HepG2 (cell line): Measurements from ENCODE around the gene IGIP. TPM values are rescaled to one million over a fixed set of nuclear protein-coding genes. Genes with fewer than 3 reads are reported as not detected.

Experiments
- CAMTA2 ChIP-seq: sonication (generic); formaldehyde crosslinking; IDR thresholded peaks from 2 replicates; pipeline ENCODE4 v1.4.0; 2020; ENCODE audit warnings: mild to moderate bottlenecking, missing genetic modification reagents, borderline replicate concordance
- CENPT ChIP-seq: sonication (generic); formaldehyde crosslinking; IDR thresholded peaks from 2 replicates; pipeline ENCODE4 v1.8.0; 2022; ENCODE audit warnings: low read depth, mild to moderate bottlenecking, moderate library complexity, missing genetic modification reagents
- CHD4 ChIP-seq: fragments of 200-600 bp; sonication (generic); IDR thresholded peaks from 2 replicates; pipeline ENCODE4 v1.7.0; 2017; ENCODE audit warnings: mild to moderate bottlenecking, low read length, borderline replicate concordance
- GATA4 ChIP-seq: sonication (generic); IDR thresholded peaks from 2 replicates; pipeline ENCODE4 v1.6.1; 2016; ENCODE audit warnings: antibody characterized with exemption, low read depth, borderline replicate concordance
- KAT7 ChIP-seq: IDR thresholded peaks from 2 replicates; pipeline ENCODE4 v1.6.1; 2018; ENCODE audit warnings: borderline replicate concordance, missing compliant biosample characterization
- PHF21A ChIP-seq: sonication (generic); formaldehyde crosslinking; IDR thresholded peaks from 2 replicates; pipeline ENCODE4 v1.5.0; 2020; ENCODE audit warnings: mild to moderate bottlenecking, missing genetic modification reagents
- SOX13 ChIP-seq, 3 experiments: fragments of 450-650 bp in 1 of 3; sonication (generic) in 1 of 3; formaldehyde crosslinking in 1 of 3; IDR thresholded peaks in 2 of 3; conservative IDR thresholded peaks in 1 of 3; 2 replicates each; pipeline versions ENCODE4 v1.5.0 to v1.6.1; 2016 to 2020; ENCODE audit warnings: antibody characterized with exemption in 1 of 3, mild to moderate bottlenecking in 1 of 3, missing compliant biosample characterization in 1 of 3, missing genetic modification reagents in 1 of 3, moderate library complexity in 1 of 3
- ZNF124 ChIP-seq: sonication (generic); formaldehyde crosslinking; IDR thresholded peaks from 2 replicates; pipeline ENCODE4 v1.4.0; 2020; ENCODE audit warnings: missing genetic modification reagents
- ZNF563 ChIP-seq: sonication (generic); formaldehyde crosslinking; IDR thresholded peaks from 2 replicates; pipeline ENCODE4 v1.8.0; 2022; ENCODE audit warnings: mild to moderate bottlenecking, moderate library complexity, missing genetic modification reagents
- ZNF607 ChIP-seq: sonication (generic); formaldehyde crosslinking; IDR thresholded peaks from 2 replicates; pipeline ENCODE4 v1.5.1; 2020; ENCODE audit warnings: missing genetic modification reagents, mild to moderate bottlenecking, borderline replicate concordance
- ZNF776 ChIP-seq: sonication (generic); formaldehyde crosslinking; IDR thresholded peaks from 2 replicates; pipeline ENCODE4 v1.4.0; 2020; ENCODE audit warnings: mild to moderate bottlenecking, missing genetic modification reagents
- ZSCAN22 ChIP-seq: sonication (generic); formaldehyde crosslinking; IDR thresholded peaks from 2 replicates; pipeline ENCODE4 v1.4.0; 2020; ENCODE audit warnings: mild to moderate bottlenecking, missing genetic modification reagents
- ZSCAN9 ChIP-seq: IDR thresholded peaks from 2 replicates; pipeline ENCODE4 v1.6.1; 2016; ENCODE audit warnings: borderline replicate concordance
- polyA plus RNA-seq, 8 experiments: library from polyadenylated mRNA; depleted of rRNA in 3 of 8; stranded (reverse) in 7 of 8; unstranded in 1 of 8; fragments of >200 nt; fragmentation: Illumina TruSeq in 4 of 8; extraction: Trizol in 4 of 8; gene quantifications; 2 replicates each; pipeline versions ENCODE4 v1.2.1 to v1.2.3, GENCODE V29; 2011 to 2016; ENCODE audit warnings: low read depth in 4 of 8, missing spikeins in 1 of 8, mixed read lengths in 1 of 8; ENCODE audit not compliant: insufficient read depth in 1 of 8
- total RNA-seq, 5 experiments: library from RNA; depleted of rRNA; stranded (reverse); fragments of >200 nt; fragmentation: Illumina TruSeq; extraction: Trizol; gene quantifications; 2 replicates each; pipeline ENCODE4 v1.2.3, GENCODE V29; 2016; ENCODE audit warnings: low read depth in 1 of 5
- TF ChIP-seq, protein P1 (sequence below): sonication (generic); formaldehyde crosslinking; IDR thresholded peaks from 2 replicates; pipeline ENCODE4 v1.5.1; 2020; ENCODE audit warnings: missing genetic modification reagents, mild to moderate bottlenecking, borderline replicate concordance
- TF ChIP-seq, protein P2 (sequence below): sonication (generic); formaldehyde crosslinking; IDR thresholded peaks from 2 replicates; pipeline ENCODE4 v1.4.0; 2020; ENCODE audit warnings: mild to moderate bottlenecking, missing genetic modification reagents, borderline replicate concordance
- TF ChIP-seq, protein P3 (sequence below): sonication (generic); formaldehyde crosslinking; conservative IDR thresholded peaks from 2 replicates; pipeline ENCODE4 v1.4.0; 2020; ENCODE audit warnings: missing genetic modification reagents
- TF ChIP-seq, protein P4 (sequence below): sonication (generic); formaldehyde crosslinking; IDR thresholded peaks from 2 replicates; pipeline ENCODE4 v1.4.0; 2020; ENCODE audit warnings: missing genetic modification reagents
- TF ChIP-seq, protein P5 (sequence below): IDR thresholded peaks from 2 replicates; pipeline ENCODE4 v1.6.1; 2016; ENCODE audit warnings: mild to moderate bottlenecking

The IGIP gene
- total and polyA plus RNA-seq, 2 of the 13 experiments (the other 11 are each of a cell fraction or from before 2014, with no cell fraction given): 1.7 to 2.1 TPM

DNA sequence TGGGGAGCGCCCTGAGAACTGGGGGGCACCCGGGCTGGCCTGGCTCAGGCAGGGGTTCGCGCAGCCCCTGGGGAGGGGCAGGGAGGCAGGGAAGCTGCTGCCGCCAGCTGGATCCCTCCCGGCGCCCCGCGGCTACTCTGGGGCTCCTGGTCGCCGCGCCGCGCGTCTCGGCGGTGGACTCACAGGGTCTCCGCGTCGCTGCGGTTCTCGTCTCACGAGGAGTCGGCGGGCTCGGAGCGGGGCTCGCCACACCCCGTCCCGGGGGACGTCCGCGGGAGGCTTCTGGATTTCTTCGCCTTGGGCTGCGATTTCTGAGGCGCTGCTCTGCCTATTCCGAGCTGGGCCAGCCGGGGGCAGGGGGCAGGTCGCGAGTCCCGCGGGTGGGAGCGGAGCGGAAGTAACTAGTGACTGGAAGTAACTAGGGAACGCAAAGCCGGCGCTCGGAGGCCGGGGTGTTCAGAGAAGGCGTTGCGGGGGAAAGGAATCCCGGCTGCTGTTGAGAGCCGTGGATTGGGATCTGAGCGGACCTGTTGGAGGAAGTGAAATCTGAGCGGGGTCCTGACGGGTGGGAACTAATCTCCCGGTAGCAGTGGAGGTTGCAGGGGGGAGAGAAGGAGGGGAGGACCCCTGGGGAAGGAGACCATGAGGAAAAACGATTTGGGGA lies 49.8 kb downstream of the IGIP start (continued):
- TF ChIP-seq, protein P1, sequence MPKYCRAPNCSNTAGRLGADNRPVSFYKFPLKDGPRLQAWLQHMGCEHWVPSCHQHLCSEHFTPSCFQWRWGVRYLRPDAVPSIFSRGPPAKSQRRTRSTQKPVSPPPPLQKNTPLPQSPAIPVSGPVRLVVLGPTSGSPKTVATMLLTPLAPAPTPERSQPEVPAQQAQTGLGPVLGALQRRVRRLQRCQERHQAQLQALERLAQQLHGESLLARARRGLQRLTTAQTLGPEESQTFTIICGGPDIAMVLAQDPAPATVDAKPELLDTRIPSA: no peak
- no peak for TF ChIP-seq ZSCAN9 (CRISPR knock-in tag)
- TF ChIP-seq GATA4: no peak
- TF ChIP-seq, protein P2, sequence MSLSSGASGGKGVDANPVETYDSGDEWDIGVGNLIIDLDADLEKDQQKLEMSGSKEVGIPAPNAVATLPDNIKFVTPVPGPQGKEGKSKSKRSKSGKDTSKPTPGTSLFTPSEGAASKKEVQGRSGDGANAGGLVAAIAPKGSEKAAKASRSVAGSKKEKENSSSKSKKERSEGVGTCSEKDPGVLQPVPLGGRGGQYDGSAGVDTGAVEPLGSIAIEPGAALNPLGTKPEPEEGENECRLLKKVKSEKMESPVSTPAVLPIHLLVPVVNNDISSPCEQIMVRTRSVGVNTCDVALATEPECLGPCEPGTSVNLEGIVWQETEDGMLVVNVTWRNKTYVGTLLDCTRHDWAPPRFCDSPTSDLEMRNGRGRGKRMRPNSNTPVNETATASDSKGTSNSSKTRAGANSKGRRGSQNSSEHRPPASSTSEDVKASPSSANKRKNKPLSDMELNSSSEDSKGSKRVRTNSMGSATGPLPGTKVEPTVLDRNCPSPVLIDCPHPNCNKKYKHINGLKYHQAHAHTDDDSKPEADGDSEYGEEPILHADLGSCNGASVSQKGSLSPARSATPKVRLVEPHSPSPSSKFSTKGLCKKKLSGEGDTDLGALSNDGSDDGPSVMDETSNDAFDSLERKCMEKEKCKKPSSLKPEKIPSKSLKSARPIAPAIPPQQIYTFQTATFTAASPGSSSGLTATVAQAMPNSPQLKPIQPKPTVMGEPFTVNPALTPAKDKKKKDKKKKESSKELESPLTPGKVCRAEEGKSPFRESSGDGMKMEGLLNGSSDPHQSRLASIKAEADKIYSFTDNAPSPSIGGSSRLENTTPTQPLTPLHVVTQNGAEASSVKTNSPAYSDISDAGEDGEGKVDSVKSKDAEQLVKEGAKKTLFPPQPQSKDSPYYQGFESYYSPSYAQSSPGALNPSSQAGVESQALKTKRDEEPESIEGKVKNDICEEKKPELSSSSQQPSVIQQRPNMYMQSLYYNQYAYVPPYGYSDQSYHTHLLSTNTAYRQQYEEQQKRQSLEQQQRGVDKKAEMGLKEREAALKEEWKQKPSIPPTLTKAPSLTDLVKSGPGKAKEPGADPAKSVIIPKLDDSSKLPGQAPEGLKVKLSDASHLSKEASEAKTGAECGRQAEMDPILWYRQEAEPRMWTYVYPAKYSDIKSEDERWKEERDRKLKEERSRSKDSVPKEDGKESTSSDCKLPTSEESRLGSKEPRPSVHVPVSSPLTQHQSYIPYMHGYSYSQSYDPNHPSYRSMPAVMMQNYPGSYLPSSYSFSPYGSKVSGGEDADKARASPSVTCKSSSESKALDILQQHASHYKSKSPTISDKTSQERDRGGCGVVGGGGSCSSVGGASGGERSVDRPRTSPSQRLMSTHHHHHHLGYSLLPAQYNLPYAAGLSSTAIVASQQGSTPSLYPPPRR (CRISPR knock-in tag): peak; percentile 7; the same call in 1 of the 2 replicates
- 0 out of 2 replicates have a peak, but pooled peaks have one; percentile 23 for TF ChIP-seq ZNF607 (CRISPR knock-in tag)
- TF ChIP-seq CHD4: no peak
- peak; percentile 20; the same call in 1 of the 2 replicates for TF ChIP-seq KAT7 (CRISPR knock-in tag)
- TF ChIP-seq, protein P3, sequence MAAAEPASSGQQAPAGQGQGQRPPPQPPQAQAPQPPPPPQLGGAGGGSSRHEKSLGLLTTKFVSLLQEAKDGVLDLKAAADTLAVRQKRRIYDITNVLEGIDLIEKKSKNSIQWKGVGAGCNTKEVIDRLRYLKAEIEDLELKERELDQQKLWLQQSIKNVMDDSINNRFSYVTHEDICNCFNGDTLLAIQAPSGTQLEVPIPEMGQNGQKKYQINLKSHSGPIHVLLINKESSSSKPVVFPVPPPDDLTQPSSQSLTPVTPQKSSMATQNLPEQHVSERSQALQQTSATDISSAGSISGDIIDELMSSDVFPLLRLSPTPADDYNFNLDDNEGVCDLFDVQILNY: no peak
- TF ChIP-seq ZSCAN22: no peak
- no peak for TF ChIP-seq SOX13 (IDR thresholded peaks at IDR 0.05)
- TF ChIP-seq SOX13 (CRISPR knock-in tag; conservative IDR thresholded peaks at IDR 0.05 in 1 of 2, IDR thresholded peaks at IDR 0.05 in 1 of 2): no peak
- no peak for TF ChIP-seq PHF21A (CRISPR knock-in tag)
- TF ChIP-seq CAMTA2: no peak
- TF ChIP-seq ZNF124 (CRISPR knock-in tag): no peak
- TF ChIP-seq, protein P4, sequence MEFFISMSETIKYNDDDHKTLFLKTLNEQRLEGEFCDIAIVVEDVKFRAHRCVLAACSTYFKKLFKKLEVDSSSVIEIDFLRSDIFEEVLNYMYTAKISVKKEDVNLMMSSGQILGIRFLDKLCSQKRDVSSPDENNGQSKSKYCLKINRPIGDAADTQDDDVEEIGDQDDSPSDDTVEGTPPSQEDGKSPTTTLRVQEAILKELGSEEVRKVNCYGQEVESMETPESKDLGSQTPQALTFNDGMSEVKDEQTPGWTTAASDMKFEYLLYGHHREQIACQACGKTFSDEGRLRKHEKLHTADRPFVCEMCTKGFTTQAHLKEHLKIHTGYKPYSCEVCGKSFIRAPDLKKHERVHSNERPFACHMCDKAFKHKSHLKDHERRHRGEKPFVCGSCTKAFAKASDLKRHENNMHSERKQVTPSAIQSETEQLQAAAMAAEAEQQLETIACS (CRISPR knock-in tag): no peak
- peak; percentile 26; the same call in 1 of the 2 replicates for TF ChIP-seq ZNF563 (CRISPR knock-in tag)
- no peak; the same call in 1 of the 2 replicates for TF ChIP-seq ZNF776
- TF ChIP-seq, protein P5, sequence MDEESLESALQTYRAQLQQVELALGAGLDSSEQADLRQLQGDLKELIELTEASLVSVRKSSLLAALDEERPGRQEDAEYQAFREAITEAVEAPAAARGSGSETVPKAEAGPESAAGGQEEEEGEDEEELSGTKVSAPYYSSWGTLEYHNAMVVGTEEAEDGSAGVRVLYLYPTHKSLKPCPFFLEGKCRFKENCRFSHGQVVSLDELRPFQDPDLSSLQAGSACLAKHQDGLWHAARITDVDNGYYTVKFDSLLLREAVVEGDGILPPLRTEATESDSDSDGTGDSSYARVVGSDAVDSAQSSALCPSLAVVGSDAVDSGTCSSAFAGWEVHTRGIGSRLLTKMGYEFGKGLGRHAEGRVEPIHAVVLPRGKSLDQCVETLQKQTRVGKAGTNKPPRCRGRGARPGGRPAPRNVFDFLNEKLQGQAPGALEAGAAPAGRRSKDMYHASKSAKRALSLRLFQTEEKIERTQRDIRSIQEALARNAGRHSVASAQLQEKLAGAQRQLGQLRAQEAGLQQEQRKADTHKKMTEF: no peak; the same call in 1 of the 2 replicates
- peak; percentile 42; the same call in 1 of the 2 replicates for TF ChIP-seq CENPT
